Raji (cell line): Measurements from ENCODE around the gene TMEM116.

Experiments
- POLR2A ChIP-seq: IDR thresholded peaks from 2 replicates; pipeline ENCODE4 v1.6.1; 2011; ENCODE audit warnings: low read depth, low read length, control low read depth; ENCODE audit not compliant: insufficient read depth

The TMEM116 gene

GRCh38 chr12:112012775-112013600, at the start of gene TMEM116, which contains the start of gene ERP29:
Gene TMEM116 (minus strand): TSS chr12:112013165. CDS start chr12:112005270, 7,895 bp downstream.
Gene ERP29 (plus strand): TSS chr12:112013426. CDS start chr12:112013466, 40 bp downstream.
- TF ChIP-seq POLR2A, result peak; percentile 98

GRCh38 chr12:112061137-112061536, 48.2 kb upstream of the TMEM116 start:
- TF ChIP-seq POLR2A, result no peak

GRCh38 chr12:112049351-112049750, 36.4 kb upstream of the TMEM116 start:
- no peak for TF ChIP-seq POLR2A

GRCh38 chr12:112046003-112046402, 33.0 kb upstream of the TMEM116 start:
- TF ChIP-seq POLR2A, result no peak

GRCh38 chr12:112035219-112035785, 22.3 kb upstream of the TMEM116 start:
- TF ChIP-seq POLR2A, result no peak

GRCh38 chr12:112032292-112032691, 19.3 kb upstream of the TMEM116 start:
- TF ChIP-seq POLR2A, result no peak

GRCh38 chr12:112031472-112031871, 18.5 kb upstream of the TMEM116 start:
- no peak for TF ChIP-seq POLR2A

- no peak for TF ChIP-seq POLR2A
Measured at GRCh38 chr12:112029301-112029700, 16.3 kb upstream of the TMEM116 start.

- TF ChIP-seq POLR2A, result no peak
Measured at GRCh38 chr12:112025808-112026375, 12.9 kb upstream of the TMEM116 start.

GRCh38 chr12:112023759-112024396, 10.9 kb upstream of the TMEM116 start:
- TF ChIP-seq POLR2A, result no peak

GRCh38 chr12:112022241-112023016, 9.5 kb upstream of the TMEM116 start:
- no peak for TF ChIP-seq POLR2A

GRCh38 chr12:112020947-112021457, 8.0 kb upstream of the TMEM116 start:
- no peak for TF ChIP-seq POLR2A

GRCh38 chr12:112018571-112019237, 5.7 kb upstream of the TMEM116 start:
- TF ChIP-seq POLR2A, result no peak

GRCh38 chr12:112017041-112017440, 4.1 kb upstream of the TMEM116 start:
- no peak for TF ChIP-seq POLR2A
